Fibroblast of lung (primary cell): ENCODE data around the gene ZNF521. TPM values are rescaled to one million over a fixed set of nuclear protein-coding genes. Genes with fewer than 3 reads are reported as not detected.

Experiments used
- DNase-seq, 2 donors: peaks; one replicate each; pipeline versions ENCODE4 v3.0.0 to v3.0.0-alpha.2; 2010; ENCODE audit warnings: low read depth in 2 of 2
- H2AFZ ChIP-seq: 2 replicates; pipeline ENCODE4 v1.5.1; 2012; ENCODE audit warnings: low read length, control low read depth, inconsistent platforms
- H3K27ac ChIP-seq: 2 replicates; pipeline ENCODE4 v1.5.1; 2011; ENCODE audit warnings: low read length, control low read depth; ENCODE audit not compliant: insufficient read depth
- H3K27me3 ChIP-seq: 2 replicates; pipeline ENCODE4 v1.5.1; 2011; ENCODE audit warnings: mild to moderate bottlenecking, low read length; ENCODE audit not compliant: control insufficient read depth, insufficient read depth
- H3K36me3 ChIP-seq: 2 replicates; pipeline ENCODE4 v1.5.1; 2011; ENCODE audit warnings: low read length; ENCODE audit not compliant: control insufficient read depth, insufficient read depth
- H3K4me1 ChIP-seq: 2 replicates; pipeline ENCODE4 v1.5.1; 2011; ENCODE audit warnings: low read length; ENCODE audit not compliant: control insufficient read depth, insufficient read depth; ENCODE audit errors: extremely low read depth
- H3K4me2 ChIP-seq: 2 replicates; pipeline ENCODE4 v1.5.1; 2011; ENCODE audit warnings: low read length, control low read depth; ENCODE audit not compliant: insufficient read depth; ENCODE audit errors: extremely low read depth
- H3K4me3 ChIP-seq, 4 experiments: fragments of 200-600 bp in 1 of 4; sonication (generic) in 1 of 4; replicated peaks in 1 of 4; 2 replicates each; pipeline ENCODE4 v1.5.1; 2011 to 2016; ENCODE audit warnings: low read length in 4 of 4, low read depth in 3 of 4, mild to moderate bottlenecking in 3 of 4, control low read depth in 2 of 4, inconsistent platforms in 1 of 4, mixed read lengths in 1 of 4; ENCODE audit not compliant: insufficient read depth in 1 of 4; ENCODE audit errors: control extremely low read depth in 1 of 4
- H3K79me2 ChIP-seq: 2 replicates; pipeline ENCODE4 v1.5.1; 2012; ENCODE audit warnings: mild to moderate bottlenecking, low read length, inconsistent platforms; ENCODE audit not compliant: control insufficient read depth, insufficient read depth
- H3K9ac ChIP-seq: 2 replicates; pipeline ENCODE4 v1.5.1; 2011; ENCODE audit warnings: mild to moderate bottlenecking, low read length, control low read depth; ENCODE audit not compliant: insufficient read depth
- H3K9me3 ChIP-seq: 2 replicates; pipeline ENCODE4 v1.5.1; 2012; ENCODE audit warnings: low read depth, low read length; ENCODE audit not compliant: control insufficient read depth, insufficient read depth
- H4K20me1 ChIP-seq: 2 replicates; pipeline ENCODE4 v1.5.1; 2011; ENCODE audit warnings: low read length; ENCODE audit not compliant: control insufficient read depth, insufficient read depth; ENCODE audit errors: extremely low read depth
- CTCF ChIP-seq, 2 donors: IDR thresholded peaks in 1 of 2; conservative IDR thresholded peaks in 1 of 2; 1 replicate in 1 of 2; 2 replicates in 1 of 2; pipeline ENCODE4 v1.5.1; 2011 to 2012; ENCODE audit warnings: low read length in 2 of 2, control low read depth in 1 of 2, inconsistent platforms in 1 of 2, low read depth in 1 of 2, mild to moderate bottlenecking in 1 of 2
- EZH2 ChIP-seq: IDR thresholded peaks from 2 replicates; pipeline ENCODE4 v1.5.1; 2012; ENCODE audit warnings: low read length, control low read depth, mild to moderate bottlenecking; ENCODE audit errors: missing control alignments
- polyA plus RNA-seq, 2 donors: library from polyadenylated mRNA; depleted of rRNA in 1 of 2; stranded (reverse) in 1 of 2; unstranded in 1 of 2; fragments of >200 nt; gene quantifications; 2 replicates each; pipeline ENCODE4 v1.2.1, GENCODE V29; 2011 to 2012; ENCODE audit warnings: missing spikeins in 1 of 2
- total RNA-seq: library from RNA; depleted of rRNA; stranded (reverse); fragments of >200 nt; gene quantifications from 2 replicates; pipeline ENCODE4 v1.2.1, GENCODE V29; 2014

The ZNF521 gene
- total and polyA plus RNA-seq, 2 donors (not counting 1 experiment from before 2014, with no cell fraction given) = 25.2 to 43.6 TPM

GRCh38 chr18:25334588-25334987, 17.4 kb downstream of the ZNF521 start:
- Histone ChIP-seq H3K27me3 (no peaks in the 10 kb centered on the region), H3K9ac (no peak overlapping the region), H3K4me2 (no peak overlapping the region), H2AFZ (no peak overlapping the region), H4K20me1 (no peaks in the 10 kb centered on the region), H3K4me1 (no peaks in the 10 kb centered on the region), H3K27ac (no peak overlapping the region), H3K36me3 (no peaks in the 10 kb centered on the region), H3K79me2 (peaks cover 2% of the 10 kb centered on the region), H3K9me3 (no peaks in the 10 kb centered on the region), H3K4me3 (no peak overlapping the region)
- DNase-seq = no peak
- TF ChIP-seq EZH2 (no peak), CTCF (conservative IDR thresholded peaks at IDR 0.05 in 1 of 2, IDR thresholded peaks at IDR 0.05 in 1 of 2; ENCODE audit: low read depth in 1 of 2, low read length in 2 of 2) (peak in 1 of 2 donors; percentile 5)

- DNase-seq = no peak
- Histone ChIP-seq H3K27me3 (no peaks in the 10 kb centered on the region), H3K4me2 (no peak overlapping the region), H3K27ac (no peak overlapping the region), H4K20me1 (no peaks in the 10 kb centered on the region), H3K79me2 (no peaks in the 10 kb centered on the region), H3K4me1 (no peaks in the 10 kb centered on the region), H3K9me3 (no peaks in the 10 kb centered on the region), H3K4me3 (no peak overlapping the region), H3K9ac (no peak overlapping the region), H2AFZ (no peak overlapping the region), H3K36me3 (no peaks in the 10 kb centered on the region)
- TF ChIP-seq CTCF (conservative IDR thresholded peaks at IDR 0.05 in 1 of 2, IDR thresholded peaks at IDR 0.05 in 1 of 2; ENCODE audit: low read depth in 1 of 2, low read length in 2 of 2) (no peak), EZH2 (no peak)
Observed at GRCh38 chr18:25332002-25332401, 20.0 kb downstream of the ZNF521 start.

- Histone ChIP-seq H3K4me3 (no peak overlapping the region), H3K79me2 (no peaks in the 10 kb centered on the region), H3K36me3 (no peaks in the 10 kb centered on the region), H2AFZ (no peak overlapping the region), H3K9ac (no peak overlapping the region), H3K4me1 (no peaks in the 10 kb centered on the region), H3K27ac (no peak overlapping the region), H3K27me3 (no peaks in the 10 kb centered on the region), H3K9me3 (no peaks in the 10 kb centered on the region), H3K4me2 (no peak overlapping the region), H4K20me1 (no peaks in the 10 kb centered on the region)
- no peak for DNase-seq
- TF ChIP-seq CTCF (conservative IDR thresholded peaks at IDR 0.05 in 1 of 2, IDR thresholded peaks at IDR 0.05 in 1 of 2; ENCODE audit: low read depth in 1 of 2, low read length in 2 of 2) = no peak
- TF ChIP-seq EZH2 = no peak
Observed at GRCh38 chr18:25329783-25330182, 22.2 kb downstream of the ZNF521 start.
